ENCODE results near the gene STK10. TPM values are rescaled to one million over a fixed set of nuclear protein-coding genes. Genes with fewer than 3 reads are reported as not detected.
A peak's percentile ranks its signal among the peaks of the same experiment; 100 is the strongest.

Gene STK10
- total and polyA plus RNA-seq, 2 of the 8 experiments (the other 6 are each of a cell fraction or from before 2014, with no cell fraction given) = 10.5 to 21.4 TPM

- no peak overlapping the region for H3K4ac ChIP-seq (replicated peaks; ENCODE audit: insufficient read length, low read depth, low read length)
- DNase-seq (ENCODE audit: low read depth in 1 of 2, low spot score in 2 of 2) = no peak
- no peak overlapping the region for H2BK120ac ChIP-seq (replicated peaks; ENCODE audit: low read depth, low read length)
- no peak overlapping the region for H2AK5ac ChIP-seq (ENCODE audit: low read depth, low read length)
- no peaks in the 10 kb centered on the region for H3K9me3 ChIP-seq (ENCODE audit: insufficient read depth in 2 of 2, low read depth in 1 of 2, low read length in 1 of 2)
- H3K27me3 ChIP-seq (replicated peaks in 1 of 4; ENCODE audit: control insufficient read depth in 3 of 4, extremely low read depth in 1 of 4, insufficient read depth in 3 of 4, low read length in 3 of 4) = no peaks in the 10 kb centered on the region
- no peak overlapping the region for H3K4me3 ChIP-seq (ENCODE audit: extremely low read depth in 1 of 4, insufficient read depth in 2 of 4, low read depth in 3 of 4, low read length in 4 of 4)
- H3K4me2 ChIP-seq (ENCODE audit: insufficient read depth in 1 of 2, low read depth in 2 of 2, low read length in 2 of 2) = no peak overlapping the region
- H3K4me1 ChIP-seq (replicated peaks in 1 of 4; ENCODE audit: control insufficient read depth in 3 of 4, insufficient read depth in 4 of 4, low read length in 3 of 4) = peaks cover 0 to 7% (median 0%) of the 10 kb centered on the region in 4 experiments; a peak in 2 of 7 replicates
- peak in 1 of 3 experiments; percentile 19; a peak in 1 of 4 replicates for TF ChIP-seq CTCF (IDR thresholded peaks at IDR 0.05; ENCODE audit: control extremely low read depth in 1 of 3, insufficient read depth in 1 of 3, low read depth in 1 of 3, low read length in 3 of 3)
- TF ChIP-seq SP4 (IDR thresholded peaks at IDR 0.05; ENCODE audit: low read length) = no peak
- TF ChIP-seq RAD21 (IDR thresholded peaks at IDR 0.05 in 1 of 2, conservative IDR thresholded peaks at IDR 0.05 in 1 of 2; ENCODE audit: low read depth in 2 of 2, low read length in 2 of 2) = peak in 1 of 2 experiments; percentile 9; a peak in 1 of 4 replicates
- no peak for TF ChIP-seq CBX5 (IDR thresholded peaks at IDR 0.05; ENCODE audit: low read depth, low read length)
- TF ChIP-seq GABPA (IDR thresholded peaks at IDR 0.05; ENCODE audit: borderline replicate concordance, insufficient read depth, low read length) = no peak
- no peaks in the 10 kb centered on the region for H3K79me2 ChIP-seq (ENCODE audit: control insufficient read depth in 1 of 2, insufficient read depth in 2 of 2, low read length in 2 of 2)
- POLR2A ChIA-PET (ENCODE audit: partially characterized antibody) = no interaction called here
- H3K14ac ChIP-seq (ENCODE audit: insufficient read length) = no peak overlapping the region
- no peak overlapping the region for H3K9ac ChIP-seq (replicated peaks in 1 of 4; ENCODE audit: extremely low read depth in 1 of 4, low read depth in 3 of 4, low read length in 3 of 4)
- CTCF ChIA-PET (ENCODE audit: partially characterized antibody) = interaction anchor here (0.9 to 5.8 kb wide), 10 partner anchors 7 to 147 kb away, joined by 3 to 35 read pairs (median 3); partner anchors contain the start of gene STK10
- no peak overlapping the region for H2BK20ac ChIP-seq (ENCODE audit: low read length)
- H3K79me1 ChIP-seq (ENCODE audit: low read depth, low read length) = no peaks in the 10 kb centered on the region
- H3K23ac ChIP-seq (ENCODE audit: insufficient read length) = no peak overlapping the region
- no peak overlapping the region for H3K27ac ChIP-seq (ENCODE audit: low read depth, low read length)
- no peaks in the 10 kb centered on the region for H3K23me2 ChIP-seq (ENCODE audit: low read depth, low read length)
- no peak overlapping the region for H4K8ac ChIP-seq (ENCODE audit: extremely low read depth, insufficient read depth, low read length)
- 0 out of 2 replicates have a peak overlapping the region, but pooled peaks have one; percentile 24 for H2BK5ac ChIP-seq (ENCODE audit: low read depth, low read length)
- FAIRE-seq = no peak
- 92% methylated on average over 18 of the region's 19 CpGs; no CpG with 5 or more reads in 1 of the 2 experiments for WGBS, 2 experiments (ENCODE audit: extremely low coverage in 1 of 2, insufficient coverage in 1 of 2, insufficient read length in 1 of 2, insufficient replicate concordance in 2 of 2, low coverage in 1 of 2, low lambda C conversion rate in 2 of 2, missing lambda C conversion rate in 1 of 2)
- no peak overlapping the region for H2BK12ac ChIP-seq (ENCODE audit: low read depth, low read length)
- H4K5ac ChIP-seq (ENCODE audit: insufficient read length, low read depth, low read length) = no peak overlapping the region
- peaks cover 2% of the 10 kb centered on the region in 2 experiments for H4K20me1 ChIP-seq (replicated peaks in 1 of 2; ENCODE audit: control insufficient read depth in 1 of 2, insufficient read depth in 2 of 2, low read length in 2 of 2)
- no peak overlapping the region for H3K56ac ChIP-seq (replicated peaks; ENCODE audit: insufficient read length, low read depth, low read length)
- no peak overlapping the region for H3K18ac ChIP-seq (ENCODE audit: extremely low read depth, low read length)
- H2BK15ac ChIP-seq (ENCODE audit: low read length) = no peak overlapping the region
- H3K36me3 ChIP-seq (ENCODE audit: control insufficient read depth in 2 of 4, insufficient read depth in 4 of 4, low read length in 3 of 4) = no peaks in the 10 kb centered on the region
- H2AFZ ChIP-seq (ENCODE audit: low read length) = no peak overlapping the region
- no peak overlapping the region for H4K91ac ChIP-seq (replicated peaks; ENCODE audit: insufficient read length, low read length)
These were observed 135.4 kb downstream of the STK10 start for GRCh38 chr5:172052450-172053236.

All from H1 (cell line).